Mesodermal cell (in vitro differentiated cells): ENCODE data around the gene BCCIP.

Experiments used
- H3K27ac ChIP-seq: 2 replicates; pipeline ENCODE4 v1.7.0; 2013; ENCODE audit warnings: mild to moderate bottlenecking, low read depth, low read length, moderate library complexity; ENCODE audit not compliant: severe bottlenecking
- H3K36me3 ChIP-seq: 2 replicates; pipeline ENCODE4 v1.7.1; 2013; ENCODE audit warnings: mild to moderate bottlenecking, low read length, moderate library complexity; ENCODE audit not compliant: control insufficient read depth, insufficient read depth
- H3K4me1 ChIP-seq: one replicate; pipeline ENCODE4 v1.7.1; 2013; ENCODE audit warnings: mild to moderate bottlenecking, low read length; ENCODE audit not compliant: insufficient read depth, control insufficient read depth, poor library complexity, severe bottlenecking
- H3K4me3 ChIP-seq: 2 replicates; pipeline ENCODE4 v1.7.0; 2013; ENCODE audit warnings: low read length, control low read depth, mild to moderate bottlenecking; ENCODE audit not compliant: insufficient read depth, poor library complexity, severe bottlenecking; ENCODE audit errors: extremely low read depth
- H3K9me3 ChIP-seq: 2 replicates; pipeline ENCODE4 v1.7.1; 2013; ENCODE audit warnings: mild to moderate bottlenecking, low read length, moderate library complexity; ENCODE audit not compliant: control insufficient read depth
- WGBS, 2 experiments: methylation state at CpG; one replicate each; pipeline ENCODE4 v1.1.5; 2013; ENCODE audit warnings: missing lambda C conversion rate in 2 of 2; ENCODE audit not compliant: insufficient coverage in 2 of 2; 5-methylcytosine and 5-hydroxymethylcytosine counted together

The BCCIP gene

DNA sequence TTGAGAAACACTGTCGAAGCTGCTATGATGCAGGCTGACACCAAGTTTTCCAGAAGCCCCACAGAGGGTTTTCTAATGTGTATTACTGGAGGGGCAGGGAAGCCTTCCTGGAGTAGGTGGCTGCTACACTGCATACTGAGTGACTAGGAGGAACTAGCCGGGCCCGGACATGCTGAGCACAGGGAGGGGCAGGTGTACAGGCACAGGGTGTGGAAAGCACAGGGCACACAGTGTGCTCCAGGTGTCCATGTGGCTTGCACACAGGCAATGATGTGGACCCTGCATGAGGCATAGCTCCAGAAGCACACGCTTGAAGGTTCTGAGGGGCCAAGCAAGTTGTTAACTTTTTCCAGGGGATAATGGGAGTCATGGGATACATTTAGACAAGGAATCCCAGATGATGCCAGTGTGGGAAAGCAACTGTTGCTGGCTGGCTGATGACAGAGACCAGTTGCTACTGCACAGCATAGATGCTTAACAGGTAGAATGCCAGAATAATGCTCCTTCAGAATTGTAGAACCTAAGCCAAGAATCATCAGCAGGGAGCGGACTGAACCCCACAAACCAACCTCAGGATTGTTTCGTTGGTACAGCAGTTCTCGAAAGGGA lies 43.2 kb downstream of the BCCIP start:
- no peaks in the 10 kb centered on the region for H3K4me1 ChIP-seq
- WGBS, 2 experiments: 90 to 95% methylated on average over 5 to 6 of the region's 7 CpGs
- no peak overlapping the region for H3K27ac ChIP-seq
- peaks cover 20% of the 10 kb centered on the region for H3K36me3 ChIP-seq
- H3K4me3 ChIP-seq: no peak overlapping the region
- no peaks in the 10 kb centered on the region for H3K9me3 ChIP-seq

DNA sequence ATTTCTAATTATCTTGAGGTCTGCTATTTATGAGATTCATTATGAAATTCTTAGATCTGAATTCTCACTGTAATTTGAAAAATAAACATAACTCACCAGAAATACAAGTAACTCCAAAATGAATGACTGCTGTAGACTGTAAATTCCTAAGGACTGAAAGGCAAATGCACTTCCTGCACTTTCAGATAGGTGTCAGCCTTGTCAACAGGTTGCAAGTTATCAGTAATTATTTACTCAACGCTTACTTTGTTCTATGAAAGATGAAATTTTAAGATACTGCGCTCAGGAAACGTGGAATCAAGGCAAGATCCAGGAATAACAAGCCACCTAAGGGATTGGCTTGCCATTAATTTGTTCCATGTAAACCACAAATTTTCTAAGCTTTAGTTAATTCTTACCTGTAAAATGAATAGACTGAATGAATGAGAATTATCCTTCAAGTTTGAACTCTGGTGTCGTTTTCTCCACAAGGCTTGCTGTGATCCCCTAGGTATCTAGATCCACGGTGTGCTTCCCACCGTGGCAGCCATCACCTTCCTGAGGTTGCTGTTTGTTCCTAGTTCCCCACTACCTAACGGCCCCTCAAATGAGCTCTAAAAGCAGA lies 45.1 kb downstream of the BCCIP start:
- Histone ChIP-seq H3K9me3 (no peaks in the 10 kb centered on the region), H3K4me1 (no peaks in the 10 kb centered on the region), H3K36me3 (peaks cover 17% of the 10 kb centered on the region), H3K4me3 (no peak overlapping the region), H3K27ac (no peak overlapping the region)
- 57 to 69% methylated on average over 3 of the region's 7 CpGs for WGBS, 2 experiments

- H3K27ac ChIP-seq: no peak overlapping the region
- H3K4me3 ChIP-seq: no peak overlapping the region
- peaks cover 9% of the 10 kb centered on the region for H3K9me3 ChIP-seq
- peaks cover 26% of the 10 kb centered on the region for H3K36me3 ChIP-seq
- no peaks in the 10 kb centered on the region for H3K4me1 ChIP-seq
- WGBS, 2 experiments: 100% methylated on average over 3 of the region's 4 CpGs
Measured at GRCh38 chr10:125871338-125871737, 48.0 kb downstream of the BCCIP start.

- 78 to 81% methylated on average over 8 of the region's 11 CpGs for WGBS, 2 experiments
- Histone ChIP-seq H3K4me1 (peaks cover 26% of the 10 kb centered on the region), H3K27ac (peak overlapping the region; percentile 52), H3K9me3 (peaks cover 20% of the 10 kb centered on the region), H3K36me3 (peaks cover 39% of the 10 kb centered on the region), H3K4me3 (no peak overlapping the region)
Measured at GRCh38 chr10:125878957-125879835, 55.9 kb downstream of the BCCIP start.

DNA sequence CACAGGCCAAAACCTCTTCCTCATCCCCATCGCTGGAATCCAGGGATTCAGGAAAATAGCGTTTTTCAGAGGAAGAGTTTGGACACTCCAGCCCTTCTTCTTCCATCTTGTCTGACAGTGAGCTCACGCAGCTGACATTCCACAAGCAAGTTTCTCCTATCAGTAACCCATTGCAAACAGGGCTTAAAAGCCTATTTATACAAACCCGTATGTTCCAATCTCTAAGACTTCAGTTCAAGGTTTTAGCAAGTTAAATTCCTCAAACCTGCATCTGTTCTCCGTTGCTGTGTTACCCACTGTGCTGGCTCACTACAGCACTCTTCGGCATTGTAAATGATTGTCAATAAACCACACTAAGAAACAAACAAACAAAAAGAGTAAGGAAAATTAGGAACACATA lies 57.4 kb downstream of the BCCIP start:
- peaks cover 37% of the 10 kb centered on the region for H3K36me3 ChIP-seq
- H3K4me1 ChIP-seq: peaks cover 26% of the 10 kb centered on the region
- H3K9me3 ChIP-seq: peaks cover 17% of the 10 kb centered on the region
- no peak overlapping the region for H3K4me3 ChIP-seq
- 15 to 25% methylated on average over 4 of the region's 6 CpGs for WGBS, 2 experiments
- H3K27ac ChIP-seq: peak overlapping the region; percentile 85

DNA sequence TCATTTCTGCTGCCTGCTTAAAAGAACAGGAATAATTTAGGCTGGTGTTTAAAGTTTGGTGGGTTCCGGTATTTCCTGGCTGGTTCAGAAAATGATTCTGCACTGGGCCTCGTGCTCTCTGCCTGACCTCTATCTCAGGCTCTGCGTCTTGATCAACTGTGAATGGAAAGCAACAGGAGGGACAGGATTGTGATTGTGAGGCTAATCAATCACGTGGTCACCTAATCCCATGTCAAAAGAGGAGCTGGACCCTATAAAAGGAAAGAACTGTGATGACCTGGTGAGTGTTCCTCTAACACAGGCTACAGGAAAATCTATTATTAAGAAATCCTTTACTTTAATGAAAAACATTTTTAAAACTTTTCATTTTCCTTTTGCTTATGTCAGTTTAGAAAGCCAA lies 57.8 kb downstream of the BCCIP start, which contains the start of gene DHX32:
Gene DHX32 (minus strand): TSS at position 101 of the 400 bp plus-strand sequence. CDS start 468 bp downstream, outside the sequence.
- H3K9me3 ChIP-seq: peaks cover 13% of the 10 kb centered on the region
- peaks cover 32% of the 10 kb centered on the region for H3K36me3 ChIP-seq
- WGBS, 2 experiments: 0 to 14% methylated on average over 2 to 3 of the region's 4 CpGs
- peak within 1 kb of the TSS; percentile 85 for H3K27ac ChIP-seq
- no peak within 1 kb of the TSS for H3K4me3 ChIP-seq
- peaks cover 26% of the 10 kb centered on the region for H3K4me1 ChIP-seq

GRCh38 chr10:125882596-125882995 lies 59.2 kb downstream of the BCCIP start:
- H3K27ac ChIP-seq: no peak overlapping the region
- H3K4me3 ChIP-seq: no peak overlapping the region
- no peaks in the 10 kb centered on the region for H3K9me3 ChIP-seq
- no CpG with 5 or more reads among the region's 1 CpG for WGBS, 2 experiments
- peaks cover 18% of the 10 kb centered on the region for H3K36me3 ChIP-seq
- H3K4me1 ChIP-seq: peaks cover 26% of the 10 kb centered on the region

DNA sequence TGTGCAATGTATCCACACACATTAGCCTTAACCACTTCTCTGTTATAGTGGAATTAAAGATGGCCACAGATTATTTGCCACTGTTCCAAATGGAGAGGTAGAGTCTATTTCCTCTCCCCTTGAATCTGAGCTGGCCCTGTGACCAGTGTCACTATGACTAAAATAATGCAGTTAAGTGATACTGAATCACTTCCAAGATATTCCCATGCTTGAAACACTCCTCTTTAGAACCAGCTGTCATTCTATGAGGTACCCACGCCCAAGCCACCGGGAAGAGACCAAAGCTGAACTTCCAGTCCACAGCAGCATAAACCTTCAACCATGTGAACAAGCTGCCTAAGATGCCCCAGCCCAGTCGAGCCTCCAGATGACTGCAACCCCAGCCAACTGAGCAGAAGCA lies 59.9 kb downstream of the BCCIP start:
- WGBS, 2 experiments: 90 to 93% methylated on average over 2 to 3 of the region's 3 CpGs
- H3K9me3 ChIP-seq: no peaks in the 10 kb centered on the region
- H3K4me3 ChIP-seq: no peak overlapping the region
- H3K36me3 ChIP-seq: peaks cover 14% of the 10 kb centered on the region
- H3K27ac ChIP-seq: no peak overlapping the region
- peaks cover 26% of the 10 kb centered on the region for H3K4me1 ChIP-seq
